ACC112 (cell line): ENCODE data around the gene RPEL1.
"Not testable (repeated sequence)": the region's sequence is repeated elsewhere in the genome, so short reads cannot be mapped to it uniquely, and the experiment has no call there.

Source experiments
- H2AFZ ChIP-seq: fragments of 200-600 bp; sonication (generic); one replicate; pipeline ENCODE4 v1.6.0; 2017; ENCODE audit warnings: antibody characterized with exemption, low read length; ENCODE audit not compliant: unreplicated experiment
- H3K27ac ChIP-seq: fragments of 200-600 bp; sonication (generic); 2 replicates; pipeline ENCODE4 v1.5.1; 2014; ENCODE audit warnings: low read depth, mild to moderate bottlenecking, antibody characterized with exemption, low read length, moderate library complexity
- H3K27me3 ChIP-seq: fragments of 200-600 bp; sonication (generic); 2 replicates; pipeline ENCODE4 v1.6.1; 2014; ENCODE audit warnings: mild to moderate bottlenecking, antibody characterized with exemption, low read length, moderate library complexity, mixed read lengths; ENCODE audit not compliant: insufficient read depth
- H3K36me3 ChIP-seq: fragments of 200-600 bp; sonication (generic); 2 replicates; pipeline ENCODE4 v1.6.1; 2016; ENCODE audit warnings: mild to moderate bottlenecking, antibody characterized with exemption, low read length, moderate library complexity, mixed read lengths; ENCODE audit not compliant: insufficient read depth
- H3K4me1 ChIP-seq: fragments of 200-600 bp; sonication (generic); one replicate; pipeline ENCODE4 v1.6.1; 2016; ENCODE audit warnings: low read length, mixed read lengths; ENCODE audit not compliant: insufficient read depth, unreplicated experiment, control insufficient read depth
- H3K4me3 ChIP-seq: fragments of 200-600 bp; sonication (generic); 2 replicates; pipeline ENCODE4 v1.5.1; 2014; ENCODE audit warnings: mild to moderate bottlenecking, low read depth, low read length
- H3K79me2 ChIP-seq: fragments of 200-600 bp; sonication (generic); one replicate; pipeline ENCODE4 v1.6.0; 2016; ENCODE audit warnings: low read length; ENCODE audit not compliant: control insufficient read depth, unreplicated experiment, insufficient read depth

RPEL1 gene

DNA sequence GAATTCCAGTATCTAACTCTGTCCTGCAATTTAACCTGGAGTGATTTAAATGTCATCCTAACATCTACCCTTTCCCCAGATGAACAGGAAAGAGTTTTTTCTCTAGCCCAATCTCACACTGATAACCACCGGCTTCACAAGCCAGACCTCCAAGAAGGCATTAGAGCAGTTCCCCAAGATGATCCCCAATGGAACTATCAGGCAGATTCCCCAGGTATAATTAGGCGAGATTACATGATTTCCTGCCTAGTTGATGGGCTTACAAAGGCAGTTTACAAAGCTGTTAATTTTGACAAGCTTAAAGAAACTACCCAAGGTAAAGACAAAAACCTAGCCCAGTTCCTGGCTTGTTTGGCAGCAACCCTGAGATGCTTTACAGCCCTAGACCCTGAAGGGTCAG is 38.5 kb upstream of the RPEL1 start:
- no peaks in the 10 kb centered on the region for H3K4me1 ChIP-seq
- H3K79me2 ChIP-seq: no peaks in the 10 kb centered on the region
- no peak overlapping the region for H3K27ac ChIP-seq

DNA sequence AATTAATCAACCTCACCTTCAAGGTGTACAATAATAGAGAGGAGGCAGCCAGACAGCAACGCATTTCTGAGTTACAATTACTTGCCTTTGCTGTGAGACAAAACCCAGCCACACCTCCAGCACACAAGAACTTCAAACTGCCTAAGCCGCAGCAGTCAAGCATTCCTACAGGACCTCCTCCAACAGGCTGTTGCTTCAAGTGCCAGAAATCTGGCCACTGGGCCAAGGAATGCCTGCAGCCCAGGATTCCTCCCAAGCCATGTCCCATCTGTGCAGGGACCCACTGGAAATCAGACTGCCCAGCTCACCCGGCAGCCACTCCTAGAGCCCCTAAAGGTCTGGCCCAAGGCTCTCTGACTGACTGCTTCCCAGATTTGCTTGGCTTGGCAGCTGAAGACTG is 38.0 kb upstream of the RPEL1 start:
- not testable (repeated sequence) for H3K4me1 ChIP-seq, H3K36me3 ChIP-seq, H3K79me2 ChIP-seq, H3K27ac ChIP-seq, H3K4me3 ChIP-seq, H2AFZ ChIP-seq, H3K27me3 ChIP-seq

More for the DNA sequence above, 38.5 kb upstream of the RPEL1 start:
- no peaks in the 10 kb centered on the region for H3K36me3 ChIP-seq
- H3K4me3 ChIP-seq: no peak overlapping the region
- H2AFZ ChIP-seq: no peak overlapping the region
- H3K27me3 ChIP-seq: no peaks in the 10 kb centered on the region

DNA sequence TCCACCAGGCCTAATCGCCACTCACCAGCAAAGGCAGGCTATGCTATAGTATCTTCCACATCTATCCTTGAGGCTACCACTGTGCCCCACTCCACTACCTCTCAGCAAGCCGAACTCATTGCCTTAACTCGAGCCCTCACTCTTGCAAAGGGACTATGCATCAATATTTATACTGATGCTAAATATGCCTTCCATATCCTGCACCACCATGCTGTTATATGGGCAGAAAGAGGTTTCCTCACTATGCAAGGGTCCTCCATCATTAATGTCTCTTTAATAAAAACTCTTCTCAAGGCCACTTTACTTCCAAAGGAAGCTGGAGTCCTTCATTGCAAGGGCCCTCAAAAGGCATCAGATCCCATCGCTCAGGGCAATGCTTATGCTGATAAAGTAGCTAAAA is 35.4 kb upstream of the RPEL1 start:
- not testable (repeated sequence) for H3K79me2 ChIP-seq, H3K4me1 ChIP-seq, H2AFZ ChIP-seq, H3K4me3 ChIP-seq, H3K27ac ChIP-seq, H3K36me3 ChIP-seq, H3K27me3 ChIP-seq

DNA sequence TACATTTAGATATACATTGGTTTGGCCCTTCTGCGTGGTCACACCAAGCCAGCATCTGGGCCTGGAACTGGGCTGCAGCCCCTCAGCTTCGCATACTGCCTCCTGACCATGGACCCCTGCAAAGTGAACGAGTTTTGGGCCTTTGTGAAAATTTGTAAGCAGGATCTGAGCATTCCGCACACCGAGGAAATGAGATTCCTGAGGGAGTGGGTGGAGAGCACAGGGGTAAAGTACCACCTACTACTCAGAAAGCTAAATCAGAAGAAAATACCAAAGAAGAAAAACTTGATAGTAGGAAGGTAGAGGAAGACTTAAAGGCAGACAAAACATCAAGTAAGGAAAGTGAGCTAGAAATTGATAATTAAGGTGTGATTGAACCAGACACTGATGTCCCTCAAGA is 30.1 kb upstream of the RPEL1 start:
- Histone ChIP-seq H3K4me1 (no peaks in the 10 kb centered on the region), H3K27ac (no peak overlapping the region), H3K27me3 (no peaks in the 10 kb centered on the region), H3K36me3 (no peaks in the 10 kb centered on the region), H3K79me2 (no peaks in the 10 kb centered on the region), H2AFZ (no peak overlapping the region), H3K4me3 (no peak overlapping the region)

DNA sequence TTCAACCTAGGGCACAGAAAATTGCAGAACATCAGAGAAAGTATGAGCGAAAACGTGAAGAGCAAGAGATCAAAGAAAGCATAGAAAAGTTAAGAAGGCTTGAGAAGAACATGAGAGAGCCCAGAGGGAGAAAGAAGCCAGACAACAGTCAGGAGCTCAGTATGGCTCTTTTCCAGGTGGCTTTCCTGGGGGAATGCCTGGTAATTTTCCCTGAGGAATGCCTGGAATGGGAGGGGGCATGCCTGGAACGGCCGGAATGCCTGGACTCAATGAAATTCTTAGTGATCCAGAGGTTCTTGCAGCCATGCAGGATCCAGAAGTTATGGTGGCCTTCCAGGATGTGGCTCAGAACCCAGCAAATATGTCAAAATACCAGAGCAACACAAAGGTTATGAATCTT is 29.3 kb upstream of the RPEL1 start:
- H3K4me3 ChIP-seq, H3K36me3 ChIP-seq, H3K27ac ChIP-seq, H3K4me1 ChIP-seq, H3K79me2 ChIP-seq, H3K27me3 ChIP-seq, H2AFZ ChIP-seq: not testable (repeated sequence)

DNA sequence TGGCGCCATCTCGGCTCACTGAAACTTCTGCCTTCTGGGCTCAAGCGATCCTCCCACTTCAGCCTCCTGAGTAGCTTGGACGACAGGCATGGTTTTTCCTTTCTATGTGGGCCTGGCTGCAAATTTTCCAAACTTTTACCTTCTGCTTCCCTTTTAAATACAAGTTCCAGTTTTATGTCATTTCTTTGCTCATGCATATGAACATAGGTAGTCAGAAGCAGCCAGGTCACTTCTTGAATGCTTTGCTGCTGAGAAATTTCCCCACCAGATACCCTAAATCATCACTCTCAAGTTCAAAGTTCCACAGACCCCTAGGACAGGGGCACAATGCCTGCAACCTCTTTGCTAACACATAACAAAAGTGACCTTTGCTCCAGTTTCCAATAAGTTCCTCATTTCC is 21.6 kb upstream of the RPEL1 start:
- Histone ChIP-seq H3K36me3 (no peaks in the 10 kb centered on the region), H3K4me3 (no peak overlapping the region), H3K27ac (no peak overlapping the region), H3K4me1 (peaks cover 4% of the 10 kb centered on the region), H3K79me2 (no peaks in the 10 kb centered on the region), H2AFZ (no peak overlapping the region), H3K27me3 (no peaks in the 10 kb centered on the region)

DNA sequence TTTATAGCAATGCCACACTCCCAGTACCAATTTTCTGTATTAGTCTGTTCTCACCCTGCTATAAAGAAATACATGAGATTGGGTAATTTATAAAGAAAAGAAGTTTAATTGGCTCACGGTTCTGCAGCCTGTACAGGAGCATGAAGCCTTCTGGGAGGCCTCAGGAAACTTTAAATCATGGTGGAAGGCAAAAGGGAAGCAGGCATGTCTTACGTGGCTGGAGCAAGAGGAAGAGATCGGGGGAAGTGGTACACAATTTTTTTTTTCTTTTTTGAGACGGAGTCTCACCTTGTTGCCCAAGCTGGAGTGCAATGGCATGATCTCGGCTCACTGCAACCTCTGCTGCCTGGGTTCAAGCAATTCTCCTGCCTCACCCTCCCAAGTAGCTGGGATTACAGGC is 21.0 kb upstream of the RPEL1 start:
- not testable (repeated sequence) for H3K27me3 ChIP-seq, H3K36me3 ChIP-seq, H3K4me3 ChIP-seq, H3K79me2 ChIP-seq, H3K27ac ChIP-seq, H2AFZ ChIP-seq, H3K4me1 ChIP-seq

DNA sequence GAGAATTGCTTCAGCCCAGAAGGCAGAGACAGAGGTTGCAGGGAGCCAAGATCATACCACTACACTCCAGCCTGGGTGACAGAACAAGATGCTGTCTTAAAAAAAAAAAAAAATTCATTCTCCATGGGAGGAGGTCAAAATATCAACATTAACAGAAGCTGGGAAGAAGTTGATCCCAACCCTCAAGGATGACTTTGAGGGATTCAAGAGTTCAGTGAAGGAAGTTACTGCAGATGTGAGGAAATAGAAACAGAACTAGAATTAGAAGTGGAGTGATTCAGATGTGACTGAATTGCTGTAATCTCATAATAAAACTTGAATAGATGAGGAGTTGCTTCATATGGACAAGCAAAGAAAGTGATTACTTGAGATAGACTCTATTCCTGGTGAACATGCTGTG is 19.7 kb upstream of the RPEL1 start:
- no peaks in the 10 kb centered on the region for H3K27me3 ChIP-seq
- H3K36me3 ChIP-seq: no peaks in the 10 kb centered on the region
- no peak overlapping the region for H3K4me3 ChIP-seq
- H3K4me1 ChIP-seq: peaks cover 11% of the 10 kb centered on the region
- no peak overlapping the region for H2AFZ ChIP-seq
- no peaks in the 10 kb centered on the region for H3K79me2 ChIP-seq
- no peak overlapping the region for H3K27ac ChIP-seq

DNA sequence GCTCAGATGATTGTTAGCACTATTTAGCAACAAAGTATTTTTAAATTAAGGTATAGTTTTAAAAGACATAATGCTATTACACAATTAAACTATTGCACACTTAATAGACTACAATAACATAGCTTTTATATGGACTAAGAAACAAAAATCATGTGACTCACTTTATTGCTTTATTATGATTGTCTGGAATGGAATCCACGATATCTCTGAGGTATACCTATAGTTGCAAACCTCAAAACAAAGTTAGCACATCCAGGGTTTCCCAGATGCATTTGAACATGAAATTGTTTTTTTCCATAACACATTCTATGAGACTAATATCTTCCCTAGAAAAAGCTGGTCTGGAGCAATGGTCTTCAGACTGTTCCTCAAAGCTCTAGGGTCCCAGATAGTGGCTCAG is 18.3 kb upstream of the RPEL1 start:
- Histone ChIP-seq H3K79me2 (no peaks in the 10 kb centered on the region), H3K27me3 (no peaks in the 10 kb centered on the region), H3K36me3 (no peaks in the 10 kb centered on the region), H3K4me3 (no peak overlapping the region), H3K4me1 (peaks cover 25% of the 10 kb centered on the region), H2AFZ (no peak overlapping the region), H3K27ac (no peak overlapping the region)

DNA sequence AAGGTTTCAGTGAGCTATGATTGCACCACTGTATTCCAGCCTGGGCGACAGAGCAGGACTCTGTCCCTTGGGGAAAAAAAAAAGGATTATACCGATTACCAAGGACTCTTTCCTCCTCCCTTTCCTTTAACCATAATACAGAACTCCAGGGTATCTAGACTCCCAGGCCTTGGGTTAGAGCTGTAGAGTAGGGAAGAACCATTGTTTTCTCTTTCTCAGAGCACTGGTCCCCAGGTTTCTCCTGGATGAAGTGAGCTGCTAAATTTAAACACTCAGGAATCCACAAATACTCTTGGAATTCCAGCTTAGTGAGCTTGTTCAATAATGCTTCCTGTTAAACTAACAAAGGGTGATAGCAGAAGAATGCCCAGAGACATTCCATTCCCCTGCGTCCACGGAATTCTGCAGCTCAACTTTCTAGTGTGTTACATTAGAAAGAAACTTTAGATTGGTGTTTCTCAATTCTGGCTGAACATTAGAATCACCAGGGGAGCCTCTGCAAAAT is 14.6 kb upstream of the RPEL1 start:
- Histone ChIP-seq H3K4me1 (peaks cover 29% of the 10 kb centered on the region), H2AFZ (peak overlapping the region; percentile 77)

DNA sequence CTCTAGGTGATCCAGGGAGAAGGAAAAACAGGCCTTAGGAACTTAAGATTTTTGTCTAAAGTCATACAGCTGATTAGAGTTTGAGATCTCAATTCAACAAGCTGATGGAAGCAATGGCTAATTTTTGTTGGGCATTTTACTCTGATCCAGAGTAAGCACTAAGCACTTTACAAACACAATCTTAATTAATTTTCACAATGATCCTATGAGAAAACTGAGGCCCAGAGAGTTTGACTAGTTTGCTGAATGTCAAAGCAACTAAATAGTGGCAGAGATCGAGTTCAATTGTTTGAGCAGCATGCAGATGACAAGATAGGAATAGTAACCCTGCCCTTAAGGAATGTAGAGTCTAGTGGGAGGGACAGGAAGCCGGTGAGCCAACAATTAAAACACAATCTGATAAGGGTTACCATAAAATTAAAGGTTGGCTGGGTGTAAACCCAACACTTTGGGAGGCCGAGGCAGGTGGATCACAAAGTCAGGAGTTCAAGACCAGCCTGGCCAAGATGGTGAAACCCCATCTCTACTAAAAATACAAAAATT is 13.5 kb upstream of the RPEL1 start:
- H3K79me2 ChIP-seq: no peaks in the 10 kb centered on the region
- H3K4me1 ChIP-seq: peaks cover 29% of the 10 kb centered on the region

More for the DNA sequence above, 14.6 kb upstream of the RPEL1 start:
- Histone ChIP-seq H3K27me3 (no peaks in the 10 kb centered on the region), H3K27ac (peak overlapping the region; percentile 92), H3K4me3 (peak overlapping the region; percentile 26; the same call in 1 of the 2 replicates), H3K36me3 (no peaks in the 10 kb centered on the region), H3K79me2 (no peaks in the 10 kb centered on the region)

More for the DNA sequence above, 13.5 kb upstream of the RPEL1 start:
- Histone ChIP-seq H3K27me3 (no peaks in the 10 kb centered on the region), H3K36me3 (no peaks in the 10 kb centered on the region), H2AFZ (no peak overlapping the region), H3K4me3 (no peak overlapping the region), H3K27ac (peak overlapping the region; percentile 92)
